Kasumi-1 (cell line): ENCODE measurements around the gene WDR55.
"Not testable (repeated sequence)": the region's sequence is repeated elsewhere in the genome, so short reads cannot be mapped to it uniquely, and the experiment has no call there.

Experiments
- DNase-seq, 2 experiments: peaks; one replicate each; lab custom pipeline; 2025; lab: John Stamatoyannopoulos, UW

The WDR55 gene

GRCh38 chr5:140664359-140665119 lies at the start of gene WDR55:
Gene WDR55 (plus strand): TSS chr5:140664904. CDS start chr5:140664913, 9 bp downstream.
- DNase-seq: peak; percentile 94 to 95

GRCh38 chr5:140622301-140622700 lies 42.4 kb upstream of the WDR55 start:
- no peak for DNase-seq

- not testable (repeated sequence) for DNase-seq
Observed at GRCh38 chr5:140623061-140623460, 41.6 kb upstream of the WDR55 start.

- DNase-seq: not testable (repeated sequence)
Observed at GRCh38 chr5:140624886-140625285, 39.8 kb upstream of the WDR55 start.

- DNase-seq: no peak
Observed at GRCh38 chr5:140627972-140628371, 36.7 kb upstream of the WDR55 start.

- no peak for DNase-seq
Observed at GRCh38 chr5:140628711-140629110, 36.0 kb upstream of the WDR55 start.

- no peak for DNase-seq
Observed at GRCh38 chr5:140630292-140631035, 34.2 kb upstream of the WDR55 start.

GRCh38 chr5:140631036-140631417 lies 33.7 kb upstream of the WDR55 start:
- no peak for DNase-seq

- DNase-seq: no peak
Observed at GRCh38 chr5:140631831-140632365, 32.8 kb upstream of the WDR55 start.

GRCh38 chr5:140632366-140633020 lies 32.2 kb upstream of the WDR55 start:
- no peak for DNase-seq

GRCh38 chr5:140633021-140633471 lies 31.7 kb upstream of the WDR55 start, which contains the start of gene CD14:
Gene CD14 (minus strand): TSS chr5:140633175. CDS start chr5:140633071, 104 bp downstream.
- peak; percentile 27 to 32 for DNase-seq

GRCh38 chr5:140633501-140633900 lies 31.2 kb upstream of the WDR55 start:
- DNase-seq: no peak

GRCh38 chr5:140634103-140634502 lies 30.6 kb upstream of the WDR55 start:
- DNase-seq: no peak

GRCh38 chr5:140635291-140636257 lies 29.1 kb upstream of the WDR55 start:
- DNase-seq: no peak

GRCh38 chr5:140637371-140638100 lies 27.2 kb upstream of the WDR55 start:
- no peak for DNase-seq

GRCh38 chr5:140638898-140639147 lies 25.9 kb upstream of the WDR55 start:
- DNase-seq: not testable (repeated sequence)

GRCh38 chr5:140639148-140639981 lies 25.3 kb upstream of the WDR55 start, which contains the start of gene TMCO6:
Gene TMCO6 (plus strand): TSS chr5:140639451. CDS start chr5:140639528, 77 bp downstream.
- peak; percentile 94 to 95 for DNase-seq

GRCh38 chr5:140641716-140642115 lies 23.0 kb upstream of the WDR55 start:
- DNase-seq: no peak

- DNase-seq: no peak
Observed at GRCh38 chr5:140642718-140643117, 22.0 kb upstream of the WDR55 start.

- peak in 1 of 2 experiments; percentile 23 for DNase-seq
Observed at GRCh38 chr5:140647042-140647419, 17.7 kb upstream of the WDR55 start.
